Astrocyte of the cerebellum (primary cell): ENCODE data around the gene PLIN3.
"Not testable (repeated sequence)": the region's sequence is repeated elsewhere in the genome, so short reads cannot be mapped to it uniquely, and the experiment has no call there.

Experiments
- DNase-seq: peaks from one replicate; pipeline ENCODE4 v3.0.0-alpha.2; 2011; ENCODE audit warnings: low read depth
- H3K4me3 ChIP-seq: 2 replicates; pipeline ENCODE4 v1.5.1; 2011; ENCODE audit warnings: mild to moderate bottlenecking, low read depth, low read length, moderate library complexity
- CTCF ChIP-seq: IDR thresholded peaks from 2 replicates; pipeline ENCODE4 v1.5.1; 2012; ENCODE audit warnings: low read length, low read depth, moderate library complexity, mild to moderate bottlenecking; ENCODE audit errors: missing control alignments
- in situ Hi-C: cut with HindIII; loops from 2 replicates; pipeline ENCODE4 v1.10.0; 2017; ENCODE audit warnings: low sequenced_read_pairs

Gene PLIN3

GRCh38 chr19:4795400-4795799 lies 72.1 kb downstream of the PLIN3 start:
- no peak for DNase-seq
- no peak for TF ChIP-seq CTCF
- in situ Hi-C loops, result no loop called here
- no peak overlapping the region for H3K4me3 ChIP-seq

GRCh38 chr19:4794971-4795370 lies 72.5 kb downstream of the PLIN3 start:
- in situ Hi-C loops, result no loop called here

GRCh38 chr19:4793278-4793677 lies 74.2 kb downstream of the PLIN3 start:
- in situ Hi-C loops, DNase-seq, H3K4me3 ChIP-seq: not testable (repeated sequence)

More at GRCh38 chr19:4794971-4795370, 72.5 kb downstream of the PLIN3 start:
- no peak overlapping the region for H3K4me3 ChIP-seq
- TF ChIP-seq CTCF, result no peak
- DNase-seq, result no peak

- in situ Hi-C loops, DNase-seq: not testable (repeated sequence)
- peak overlapping the region; percentile 70 for H3K4me3 ChIP-seq
Measured at GRCh38 chr19:4792866-4793195, 74.6 kb downstream of the PLIN3 start.

GRCh38 chr19:4792019-4792865 lies 75.2 kb downstream of the PLIN3 start:
- in situ Hi-C loops, DNase-seq: not testable (repeated sequence)
- H3K4me3 ChIP-seq, result peak overlapping the region; percentile 70

GRCh38 chr19:4791183-4792018 lies 76.1 kb downstream of the PLIN3 start, which contains the start of gene FEM1A:
Gene FEM1A (plus strand): TSS chr19:4791734. CDS start chr19:4791855, 121 bp downstream.
- in situ Hi-C loops, result no loop called here
- TF ChIP-seq CTCF, result peak; percentile 99
- peak; percentile 100 for DNase-seq
- peak within 1 kb of the TSS; percentile 70 for H3K4me3 ChIP-seq
